HepG2 (cell line): ENCODE results near the gene POLR1H. TPM values are rescaled to one million over a fixed set of nuclear protein-coding genes. Genes with fewer than 3 reads are reported as not detected.

ENCODE experiments used
- ERF ChIP-seq: IDR thresholded peaks from 2 replicates; pipeline ENCODE4 v1.6.1; 2018; ENCODE audit warnings: missing biosample characterization, missing genetic modification reagents
- HNRNPK ChIP-seq: fragments of 200-400 bp; formaldehyde crosslinking; IDR thresholded peaks from 2 replicates; pipeline ENCODE4 v1.6.1; 2018; ENCODE audit warnings: low read length, low read depth, moderate library complexity, mild to moderate bottlenecking; ENCODE audit not compliant: poor library complexity, severe bottlenecking
- KAT2B ChIP-seq: fragments of 150-350 bp; IDR thresholded peaks from 2 replicates; pipeline ENCODE4 v1.6.1; 2014; ENCODE audit warnings: low read depth, low read length, borderline replicate concordance
- MIER3 ChIP-seq: IDR thresholded peaks from 2 replicates; pipeline ENCODE4 v1.6.1; 2016; ENCODE audit warnings: missing compliant biosample characterization, borderline replicate concordance
- MXD3 ChIP-seq: IDR thresholded peaks from 2 replicates; pipeline ENCODE4 v1.6.1; 2016; ENCODE audit warnings: mild to moderate bottlenecking, missing biosample characterization, missing genetic modification reagents
- PLSCR1 ChIP-seq: sonication (generic); formaldehyde crosslinking; IDR thresholded peaks from 2 replicates; pipeline ENCODE4 v1.5.0; 2020; ENCODE audit warnings: missing genetic modification reagents, mild to moderate bottlenecking, borderline replicate concordance
- SIN3B ChIP-seq: fragments of 150-350 bp; IDR thresholded peaks from 2 replicates; pipeline ENCODE4 v1.6.1; 2014; ENCODE audit warnings: low read length
- SOX6 ChIP-seq, 2 experiments: fragments of 450-650 bp in 1 of 2; sonication (generic) in 1 of 2; formaldehyde crosslinking in 1 of 2; IDR thresholded peaks; 2 replicates each; pipeline versions ENCODE4 v1.4.0 to v1.6.1; 2017 to 2020; ENCODE audit warnings: antibody characterized with exemption in 1 of 2, mild to moderate bottlenecking in 1 of 2, missing genetic modification reagents in 1 of 2
- SPEN ChIP-seq: sonication (generic); formaldehyde crosslinking; IDR thresholded peaks from 2 replicates; pipeline ENCODE4 v1.5.1; 2020; ENCODE audit warnings: low read depth, mild to moderate bottlenecking, missing genetic modification reagents
- TEAD3 ChIP-seq: optimal IDR thresholded peaks from 2 replicates; pipeline ENCODE3; 2016; ENCODE audit warnings: borderline replicate concordance
- TMF1 ChIP-seq: sonication (generic); formaldehyde crosslinking; IDR thresholded peaks from 2 replicates; pipeline ENCODE4 v1.8.1; 2022; ENCODE audit warnings: low read depth, missing genetic modification reagents
- ZBTB26 ChIP-seq: IDR thresholded peaks from 2 replicates; pipeline ENCODE4 v1.6.1; 2016; ENCODE audit warnings: missing compliant biosample characterization, missing genetic modification reagents, borderline replicate concordance
- ZC3H13 ChIP-seq: sonication (generic); formaldehyde crosslinking; IDR thresholded peaks from 2 replicates; pipeline ENCODE4 v1.8.1; 2023; ENCODE audit warnings: mild to moderate bottlenecking, missing genetic modification reagents, moderate library complexity
- ZNF546 ChIP-seq: sonication (generic); formaldehyde crosslinking; conservative IDR thresholded peaks from 2 replicates; pipeline ENCODE4 v1.8.1; 2023; ENCODE audit warnings: mild to moderate bottlenecking, missing genetic modification reagents
- ZNF780A ChIP-seq: sonication (generic); formaldehyde crosslinking; IDR thresholded peaks from 2 replicates; pipeline ENCODE4 v1.8.0; 2022; ENCODE audit warnings: mild to moderate bottlenecking, missing genetic modification reagents, moderate library complexity
- polyA plus RNA-seq, 8 experiments: library from polyadenylated mRNA; depleted of rRNA in 3 of 8; stranded (reverse) in 7 of 8; unstranded in 1 of 8; fragments of >200 nt; fragmentation: Illumina TruSeq in 4 of 8; extraction: Trizol in 4 of 8; gene quantifications; 2 replicates each; pipeline versions ENCODE4 v1.2.1 to v1.2.3, GENCODE V29; 2011 to 2016; ENCODE audit warnings: low read depth in 4 of 8, missing spikeins in 1 of 8, mixed read lengths in 1 of 8; ENCODE audit not compliant: insufficient read depth in 1 of 8
- total RNA-seq, 5 experiments: library from RNA; depleted of rRNA; stranded (reverse); fragments of >200 nt; fragmentation: Illumina TruSeq; extraction: Trizol; gene quantifications; 2 replicates each; pipeline ENCODE4 v1.2.3, GENCODE V29; 2016; ENCODE audit warnings: low read depth in 1 of 5
- TF ChIP-seq, protein P1 (sequence below): IDR thresholded peaks from 2 replicates; pipeline ENCODE4 v1.6.1; 2012; ENCODE audit warnings: low read length, improper control_type of control experiment
- TF ChIP-seq, protein P2 (sequence below): sonication (generic); formaldehyde crosslinking; IDR thresholded peaks from 2 replicates; pipeline ENCODE4 v1.5.0; 2020; ENCODE audit warnings: mild to moderate bottlenecking, missing genetic modification reagents
- TF ChIP-seq, protein P3 (sequence below): sonication (generic); formaldehyde crosslinking; IDR thresholded peaks from 2 replicates; pipeline ENCODE4 v1.8.0; 2022; ENCODE audit warnings: mild to moderate bottlenecking, missing genetic modification reagents, moderate library complexity
- TF ChIP-seq, protein P4 (sequence below): sonication (generic); formaldehyde crosslinking; IDR thresholded peaks from 2 replicates; pipeline ENCODE4 v1.4.0; 2020; ENCODE audit warnings: missing genetic modification reagents, low read depth, mild to moderate bottlenecking, borderline replicate concordance

POLR1H gene
- total and polyA plus RNA-seq, 2 of the 13 experiments (the other 11 are each of a cell fraction or from before 2014, with no cell fraction given), result 61.4 to 79.8 TPM

DNA sequence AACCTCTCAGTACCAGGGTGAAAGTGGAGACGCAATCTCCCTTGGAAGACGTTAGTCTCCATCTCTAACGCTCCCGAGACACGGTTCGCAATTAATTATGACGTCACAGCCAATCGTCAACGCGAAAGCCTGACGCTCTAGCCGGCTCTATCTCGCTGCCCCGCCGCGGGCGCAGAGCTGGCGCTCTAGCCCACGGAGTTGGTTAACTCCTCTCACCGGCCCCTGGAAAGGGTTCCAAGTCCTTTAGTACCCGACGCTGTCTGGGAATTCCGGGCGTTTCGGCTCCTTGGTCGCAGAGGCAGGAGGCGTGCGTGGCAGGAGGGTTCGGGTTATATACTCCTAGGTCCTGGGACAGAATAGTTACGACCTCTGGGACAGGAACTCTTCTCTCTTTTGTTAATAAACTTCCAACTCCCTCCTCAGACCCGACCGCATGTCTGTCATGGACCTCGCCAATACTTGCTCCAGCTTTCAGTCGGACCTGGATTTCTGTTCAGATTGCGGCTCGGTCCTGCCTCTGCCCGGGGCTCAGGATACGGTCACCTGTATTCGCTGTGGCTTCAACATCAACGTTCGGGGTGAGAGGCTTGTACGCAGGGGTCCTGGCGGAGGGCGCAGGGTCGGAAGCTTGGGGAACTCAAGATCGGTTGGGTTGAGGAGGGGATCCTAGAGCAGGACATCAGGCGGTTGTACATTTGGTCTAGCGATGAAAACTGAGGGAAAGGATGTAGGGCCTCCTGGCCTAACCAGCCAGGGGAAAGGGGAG is at the start of gene POLR1H (continued):
- TF ChIP-seq, protein P1, sequence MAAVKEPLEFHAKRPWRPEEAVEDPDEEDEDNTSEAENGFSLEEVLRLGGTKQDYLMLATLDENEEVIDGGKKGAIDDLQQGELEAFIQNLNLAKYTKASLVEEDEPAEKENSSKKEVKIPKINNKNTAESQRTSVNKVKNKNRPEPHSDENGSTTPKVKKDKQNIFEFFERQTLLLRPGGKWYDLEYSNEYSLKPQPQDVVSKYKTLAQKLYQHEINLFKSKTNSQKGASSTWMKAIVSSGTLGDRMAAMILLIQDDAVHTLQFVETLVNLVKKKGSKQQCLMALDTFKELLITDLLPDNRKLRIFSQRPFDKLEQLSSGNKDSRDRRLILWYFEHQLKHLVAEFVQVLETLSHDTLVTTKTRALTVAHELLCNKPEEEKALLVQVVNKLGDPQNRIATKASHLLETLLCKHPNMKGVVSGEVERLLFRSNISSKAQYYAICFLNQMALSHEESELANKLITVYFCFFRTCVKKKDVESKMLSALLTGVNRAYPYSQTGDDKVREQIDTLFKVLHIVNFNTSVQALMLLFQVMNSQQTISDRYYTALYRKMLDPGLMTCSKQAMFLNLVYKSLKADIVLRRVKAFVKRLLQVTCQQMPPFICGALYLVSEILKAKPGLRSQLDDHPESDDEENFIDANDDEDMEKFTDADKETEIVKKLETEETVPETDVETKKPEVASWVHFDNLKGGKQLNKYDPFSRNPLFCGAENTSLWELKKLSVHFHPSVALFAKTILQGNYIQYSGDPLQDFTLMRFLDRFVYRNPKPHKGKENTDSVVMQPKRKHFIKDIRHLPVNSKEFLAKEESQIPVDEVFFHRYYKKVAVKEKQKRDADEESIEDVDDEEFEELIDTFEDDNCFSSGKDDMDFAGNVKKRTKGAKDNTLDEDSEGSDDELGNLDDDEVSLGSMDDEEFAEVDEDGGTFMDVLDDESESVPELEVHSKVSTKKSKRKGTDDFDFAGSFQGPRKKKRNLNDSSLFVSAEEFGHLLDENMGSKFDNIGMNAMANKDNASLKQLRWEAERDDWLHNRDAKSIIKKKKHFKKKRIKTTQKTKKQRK, result no peak
- TF ChIP-seq KAT2B (no peak), ZBTB26 (CRISPR knock-in tag) (peak; percentile 39; the same call in 1 of the 2 replicates), TMF1 (CRISPR knock-in tag) (no peak; the same call in 1 of the 2 replicates), SOX6 (IDR thresholded peaks at IDR 0.05) (no peak), SOX6 (CRISPR knock-in tag; IDR thresholded peaks at IDR 0.05) (peak; percentile 72), PLSCR1 (CRISPR knock-in tag) (peak; percentile 23; the same call in 1 of the 2 replicates), ZC3H13 (no peak), ZNF780A (CRISPR knock-in tag) (no peak), ZNF546 (CRISPR knock-in tag) (no peak), SPEN (peak; percentile 97), MXD3 (CRISPR knock-in tag) (peak; percentile 86), MIER3 (CRISPR knock-in tag) (peak; percentile 80; the same call in 1 of the 2 replicates), SIN3B (peak; percentile 95), HNRNPK (no peak), TEAD3 (CRISPR knock-in tag) (peak; percentile 85), ERF (peak; percentile 96; the same call in 1 of the 2 replicates)
- TF ChIP-seq, protein P2, sequence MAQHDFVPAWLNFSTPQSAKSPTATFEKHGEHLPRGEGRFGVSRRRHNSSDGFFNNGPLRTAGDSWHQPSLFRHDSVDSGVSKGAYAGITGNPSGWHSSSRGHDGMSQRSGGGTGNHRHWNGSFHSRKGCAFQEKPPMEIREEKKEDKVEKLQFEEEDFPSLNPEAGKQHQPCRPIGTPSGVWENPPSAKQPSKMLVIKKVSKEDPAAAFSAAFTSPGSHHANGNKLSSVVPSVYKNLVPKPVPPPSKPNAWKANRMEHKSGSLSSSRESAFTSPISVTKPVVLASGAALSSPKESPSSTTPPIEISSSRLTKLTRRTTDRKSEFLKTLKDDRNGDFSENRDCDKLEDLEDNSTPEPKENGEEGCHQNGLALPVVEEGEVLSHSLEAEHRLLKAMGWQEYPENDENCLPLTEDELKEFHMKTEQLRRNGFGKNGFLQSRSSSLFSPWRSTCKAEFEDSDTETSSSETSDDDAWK (CRISPR knock-in tag), result no peak
- TF ChIP-seq, protein P3, sequence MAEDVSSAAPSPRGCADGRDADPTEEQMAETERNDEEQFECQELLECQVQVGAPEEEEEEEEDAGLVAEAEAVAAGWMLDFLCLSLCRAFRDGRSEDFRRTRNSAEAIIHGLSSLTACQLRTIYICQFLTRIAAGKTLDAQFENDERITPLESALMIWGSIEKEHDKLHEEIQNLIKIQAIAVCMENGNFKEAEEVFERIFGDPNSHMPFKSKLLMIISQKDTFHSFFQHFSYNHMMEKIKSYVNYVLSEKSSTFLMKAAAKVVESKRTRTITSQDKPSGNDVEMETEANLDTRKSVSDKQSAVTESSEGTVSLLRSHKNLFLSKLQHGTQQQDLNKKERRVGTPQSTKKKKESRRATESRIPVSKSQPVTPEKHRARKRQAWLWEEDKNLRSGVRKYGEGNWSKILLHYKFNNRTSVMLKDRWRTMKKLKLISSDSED (CRISPR knock-in tag), result no peak
- TF ChIP-seq, protein P4, sequence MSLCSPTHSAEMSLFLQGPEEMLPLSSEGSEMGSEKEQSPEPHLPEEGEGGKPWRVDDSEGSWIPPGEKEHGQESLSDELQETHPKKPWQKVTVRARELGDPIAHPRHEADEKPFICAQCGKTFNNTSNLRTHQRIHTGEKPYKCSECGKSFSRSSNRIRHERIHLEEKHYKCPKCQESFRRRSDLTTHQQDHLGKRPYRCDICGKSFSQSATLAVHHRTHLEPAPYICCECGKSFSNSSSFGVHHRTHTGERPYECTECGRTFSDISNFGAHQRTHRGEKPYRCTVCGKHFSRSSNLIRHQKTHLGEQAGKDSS (CRISPR knock-in tag), result peak; percentile 34; the same call in 1 of the 2 replicates
